Osteoblast (primary cell): ENCODE data around the gene KL. TPM values are rescaled to one million over a fixed set of nuclear protein-coding genes. Genes with fewer than 3 reads are reported as not detected.

ENCODE experiments used
- DNase-seq: peaks from one replicate; pipeline ENCODE4 v3.0.0; 2011; ENCODE audit warnings: low spot score, mixed read lengths; ENCODE audit not compliant: insufficient read length; ENCODE audit errors: missing footprints
- H2AFZ ChIP-seq: 2 replicates; pipeline ENCODE4 v1.6.0; 2011; ENCODE audit warnings: mild to moderate bottlenecking, low read length
- H3K27ac ChIP-seq: 2 replicates; pipeline ENCODE4 v1.5.1; 2011; ENCODE audit warnings: mild to moderate bottlenecking, low read depth, low read length, moderate library complexity
- H3K27me3 ChIP-seq: 2 replicates; pipeline ENCODE4 v1.6.0; 2012; ENCODE audit warnings: mild to moderate bottlenecking, control low read depth, inconsistent platforms, low read length, moderate library complexity; ENCODE audit not compliant: insufficient read depth
- H3K36me3 ChIP-seq: 2 replicates; pipeline ENCODE4 v1.5.1; 2011; ENCODE audit warnings: mild to moderate bottlenecking, low read length, control low read depth, moderate library complexity; ENCODE audit not compliant: insufficient read depth
- H3K4me1 ChIP-seq: 2 replicates; pipeline ENCODE4 v1.5.1; 2011; ENCODE audit warnings: mild to moderate bottlenecking, low read length, control low read depth, moderate library complexity; ENCODE audit not compliant: insufficient read depth
- H3K4me2 ChIP-seq: 2 replicates; pipeline ENCODE4 v1.6.0; 2011; ENCODE audit warnings: mild to moderate bottlenecking, low read length; ENCODE audit not compliant: insufficient read depth
- H3K4me3 ChIP-seq: fragments of 200-600 bp; sonication (generic); 3 replicates; pipeline ENCODE4 v1.5.1; 2012; ENCODE audit warnings: mild to moderate bottlenecking, low read length, inconsistent platforms; ENCODE audit not compliant: insufficient read depth
- H3K79me2 ChIP-seq: 2 replicates; pipeline ENCODE4 v1.6.0; 2012; ENCODE audit warnings: mild to moderate bottlenecking, low read length, control low read depth, inconsistent platforms; ENCODE audit not compliant: insufficient read depth
- H3K9me3 ChIP-seq: 2 replicates; pipeline ENCODE4 v1.5.1; 2011; ENCODE audit warnings: low read depth, low read length, control low read depth
- H4K20me1 ChIP-seq: 2 replicates; pipeline ENCODE4 v1.6.0; 2012; ENCODE audit warnings: mild to moderate bottlenecking, low read length, control low read depth; ENCODE audit not compliant: insufficient read depth
- CTCF ChIP-seq: IDR thresholded peaks from 2 replicates; pipeline ENCODE4 v1.5.1; 2011; ENCODE audit warnings: mild to moderate bottlenecking, low read depth, low read length, moderate library complexity; ENCODE audit errors: extremely low read depth
- total RNA-seq: library from RNA; depleted of rRNA; stranded (reverse); fragments of >200 nt; gene quantifications from 2 replicates; pipeline ENCODE4 v1.2.3, GENCODE V29; 2012

KL gene
- total RNA-seq, 1 donor, result not detected

GRCh38 chr13:32987462-32987861 lies 28.8 kb upstream of the KL start:
- no peak for TF ChIP-seq CTCF

GRCh38 chr13:32988608-32989289 lies 27.5 kb upstream of the KL start:
- no peak overlapping the region for H2AFZ ChIP-seq
- no peaks in the 10 kb centered on the region for H3K79me2 ChIP-seq
- H3K4me3 ChIP-seq, result no peak overlapping the region
- peaks cover 6% of the 10 kb centered on the region for H3K27me3 ChIP-seq
- TF ChIP-seq CTCF, result no peak
- no peaks in the 10 kb centered on the region for H3K9me3 ChIP-seq
- no peaks in the 10 kb centered on the region for H3K4me1 ChIP-seq
- no peaks in the 10 kb centered on the region for H4K20me1 ChIP-seq
- no peak for DNase-seq
- H3K36me3 ChIP-seq, result no peaks in the 10 kb centered on the region
- no peak overlapping the region for H3K4me2 ChIP-seq
- H3K27ac ChIP-seq, result no peak overlapping the region

More at GRCh38 chr13:32987462-32987861, 28.8 kb upstream of the KL start:
- peaks cover 6% of the 10 kb centered on the region for H3K27me3 ChIP-seq
- H3K79me2 ChIP-seq, result no peaks in the 10 kb centered on the region
- H2AFZ ChIP-seq, result no peak overlapping the region
- no peaks in the 10 kb centered on the region for H3K9me3 ChIP-seq
- H3K27ac ChIP-seq, result no peak overlapping the region
- H3K4me3 ChIP-seq, result no peak overlapping the region
- DNase-seq, result no peak
- H3K36me3 ChIP-seq, result no peaks in the 10 kb centered on the region
- H3K4me1 ChIP-seq, result no peaks in the 10 kb centered on the region
- H3K4me2 ChIP-seq, result no peak overlapping the region
- no peaks in the 10 kb centered on the region for H4K20me1 ChIP-seq

- Histone ChIP-seq H3K79me2 (no peaks in the 10 kb centered on the region), H3K4me1 (no peaks in the 10 kb centered on the region), H3K9me3 (no peaks in the 10 kb centered on the region), H3K27ac (no peak overlapping the region), H2AFZ (no peak overlapping the region), H4K20me1 (no peaks in the 10 kb centered on the region), H3K4me3 (no peak overlapping the region), H3K4me2 (no peak overlapping the region), H3K36me3 (no peaks in the 10 kb centered on the region), H3K27me3 (peaks cover 6% of the 10 kb centered on the region)
- DNase-seq, result no peak
- no peak for TF ChIP-seq CTCF
Measured at GRCh38 chr13:32989290-32989667, 26.9 kb upstream of the KL start.

- TF ChIP-seq CTCF, result no peak
- H3K27ac ChIP-seq, result no peak overlapping the region
- H3K4me3 ChIP-seq, result no peak overlapping the region
- H4K20me1 ChIP-seq, result no peaks in the 10 kb centered on the region
- no peak for DNase-seq
- no peaks in the 10 kb centered on the region for H3K4me1 ChIP-seq
- no peak overlapping the region for H2AFZ ChIP-seq
- H3K9me3 ChIP-seq, result no peaks in the 10 kb centered on the region
- no peaks in the 10 kb centered on the region for H3K36me3 ChIP-seq
- H3K27me3 ChIP-seq, result peaks cover 6% of the 10 kb centered on the region
- no peak overlapping the region for H3K4me2 ChIP-seq
- H3K79me2 ChIP-seq, result no peaks in the 10 kb centered on the region
Measured at GRCh38 chr13:32989942-32990341, 26.3 kb upstream of the KL start.
